Tibial nerve (tissue), 4 donors: ENCODE results near the gene FOXB2. TPM values are rescaled to one million over a fixed set of nuclear protein-coding genes. Genes with fewer than 3 reads are reported as not detected.

Experiments
- DNase-seq, 2 donors: peaks; one replicate each; pipeline ENCODE4 v3.0.0-alpha.2; 2019; ENCODE audit warnings: low spot score in 2 of 2
- H3K27ac ChIP-seq, 4 donors: fragments of 200-600 bp; sonication (generic) in 3 of 4; one replicate each; pipeline ENCODE4 v1.5.1; 2017 to 2019; ENCODE audit warnings: mild to moderate bottlenecking in 1 of 4
- H3K27me3 ChIP-seq, 2 donors: fragments of 200-600 bp; sonication (generic) in 1 of 2; one replicate each; pipeline versions ENCODE4 v1.5.1 to v1.6.0; 2017 to 2019
- H3K36me3 ChIP-seq, 3 donors: fragments of 200-600 bp; sonication (generic); one replicate each; pipeline ENCODE4 v1.5.1; 2018 to 2019
- H3K4me1 ChIP-seq, 4 donors: fragments of 200-600 bp; sonication (generic) in 3 of 4; one replicate each; pipeline ENCODE4 v1.5.1; 2017 to 2019
- H3K4me3 ChIP-seq, 4 donors: fragments of 200-600 bp; sonication (generic) in 3 of 4; one replicate each; pipeline ENCODE4 v1.5.1; 2017 to 2019; ENCODE audit warnings: mild to moderate bottlenecking in 1 of 4, moderate library complexity in 1 of 4
- H3K9me3 ChIP-seq, 4 donors: fragments of 200-600 bp; sonication (generic) in 3 of 4; one replicate each; pipeline ENCODE4 v1.5.1; 2017 to 2019
- CTCF ChIP-seq, 5 experiments: fragments of 200-600 bp in 3 of 5; fragments of 450-650 bp in 2 of 5; sonication (generic) in 3 of 5; IDR thresholded peaks; one replicate each; pipeline ENCODE4 v1.5.1; 2016 to 2019; ENCODE audit warnings: antibody characterized with exemption in 5 of 5, mild to moderate bottlenecking in 3 of 5, moderate library complexity in 2 of 5
- EP300 ChIP-seq, 2 donors: sonication (generic); formaldehyde crosslinking; IDR thresholded peaks; one replicate each; pipeline ENCODE4 v1.6.1; 2017; ENCODE audit warnings: antibody characterized with exemption in 2 of 2, mild to moderate bottlenecking in 1 of 2
- POLR2A ChIP-seq, 2 donors: fragments of 450-650 bp; IDR thresholded peaks; one replicate each; pipeline ENCODE4 v1.6.1; 2017; ENCODE audit warnings: antibody characterized with exemption in 2 of 2, mild to moderate bottlenecking in 2 of 2, moderate library complexity in 2 of 2
- WGBS, 2 donors: methylation state at CpG; one replicate each; pipeline ENCODE4 v1.1.5; 2018; 5-methylcytosine and 5-hydroxymethylcytosine counted together
- total RNA-seq, 4 donors: library from RNA; depleted of rRNA; stranded (reverse); fragments of >200 nt; gene quantifications; one replicate each; pipeline ENCODE4 v1.1.0, GENCODE V29; 2016

FOXB2 gene
- total RNA-seq, 4 donors from 2014 or later: not detected

DNA sequence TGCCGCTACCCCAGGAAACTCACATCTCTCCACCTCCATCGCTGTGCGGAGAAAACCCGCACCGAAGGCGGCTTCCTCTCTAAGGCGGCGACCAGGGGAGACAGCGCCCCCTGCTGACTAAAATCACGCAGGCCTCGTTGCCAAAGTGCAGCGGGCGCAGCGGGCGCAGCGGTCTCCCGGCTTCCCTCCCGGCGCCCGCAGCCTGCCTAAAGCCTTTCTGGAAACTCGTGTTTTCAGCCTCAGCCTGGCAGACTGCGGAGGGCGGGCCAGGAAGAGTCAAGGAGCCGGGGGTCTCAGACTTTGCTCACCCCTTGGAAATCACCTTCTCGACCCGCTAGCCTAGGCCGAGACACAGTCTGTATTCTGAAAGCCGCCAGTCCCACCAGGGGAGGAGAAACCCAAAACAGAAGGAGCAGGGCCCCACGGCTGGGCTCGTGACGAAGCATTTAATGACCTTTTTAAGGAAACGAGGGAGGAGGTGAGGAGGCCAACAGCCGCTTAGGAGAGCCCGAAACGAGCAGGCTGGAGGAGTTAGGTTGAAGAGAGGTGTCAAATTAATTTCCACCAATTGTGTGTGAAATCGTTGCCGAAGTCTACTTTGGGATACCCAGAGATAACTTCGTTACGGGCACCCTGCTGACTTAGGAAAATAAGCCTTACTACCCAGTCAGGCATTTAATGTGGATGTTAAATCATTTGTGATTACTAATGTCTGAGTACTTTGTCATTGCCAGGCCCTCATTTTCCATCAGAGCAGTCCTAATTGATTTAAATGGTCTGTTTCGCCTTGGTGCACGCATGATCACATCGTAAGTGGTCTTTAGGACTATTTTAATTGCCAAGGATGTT lies 7.3 kb upstream of the FOXB2 start:
- no peaks in the 10 kb centered on the region for H3K9me3 ChIP-seq
- no peak overlapping the region for H3K27ac ChIP-seq
- peaks cover 10 to 94% of the 10 kb centered on the region in 2 donors for H3K27me3 ChIP-seq
- H3K4me3 ChIP-seq: no peak overlapping the region
- 19 to 20% methylated on average over 27 to 42 of the region's 42 CpGs for WGBS, 2 donors
- peak; percentile 34 to 47 for DNase-seq
- no peaks in the 10 kb centered on the region for H3K36me3 ChIP-seq
- TF ChIP-seq EP300 (IDR thresholded peaks at IDR 0.05) (no peak), CTCF (IDR thresholded peaks at IDR 0.05) (peak; percentile 54 to 70 (median 65))
- peaks cover 0 to 47% (median 0%) of the 10 kb centered on the region in 4 donors for H3K4me1 ChIP-seq

DNA sequence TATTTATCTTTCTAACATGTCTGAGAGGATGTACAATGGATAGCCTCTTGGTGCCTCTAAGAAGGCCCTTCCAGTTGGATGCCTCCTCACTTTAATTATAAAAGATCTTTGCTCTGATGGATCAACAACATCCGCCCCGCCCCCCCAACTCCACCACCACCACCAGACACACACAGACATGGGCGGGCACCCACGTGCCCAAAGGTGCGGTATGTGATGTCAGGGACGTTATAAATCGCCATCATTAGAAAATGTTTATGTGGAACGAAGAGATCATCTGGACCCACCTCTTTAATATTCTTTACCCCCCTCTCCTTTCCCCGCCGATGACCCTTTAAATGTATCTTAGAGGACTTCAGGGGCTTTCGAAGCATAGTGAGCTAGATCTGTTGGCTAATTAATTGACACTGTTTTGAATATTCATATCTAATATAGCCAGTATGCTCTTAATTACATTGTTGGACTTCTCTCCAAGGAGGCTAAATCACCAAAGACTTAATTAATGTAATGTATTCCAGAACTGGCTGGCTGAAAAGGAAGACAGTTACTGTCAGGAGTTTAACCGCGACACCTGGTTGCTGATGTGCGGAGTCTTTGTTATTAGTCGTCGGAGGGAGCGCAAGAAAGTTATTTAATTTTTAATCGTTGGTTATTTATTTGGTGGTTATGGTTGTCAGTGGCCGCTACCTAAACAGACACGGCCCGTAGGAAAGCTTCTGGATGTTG lies 6.1 kb upstream of the FOXB2 start:
- DNase-seq: no peak
- Histone ChIP-seq H3K27me3 (peaks cover 10 to 100% of the 10 kb centered on the region in 2 donors), H3K9me3 (no peaks in the 10 kb centered on the region), H3K4me1 (peaks cover 0 to 57% (median 2%) of the 10 kb centered on the region in 4 donors), H3K36me3 (no peaks in the 10 kb centered on the region), H3K4me3 (no peak overlapping the region), H3K27ac (no peak overlapping the region)
- TF ChIP-seq EP300 (IDR thresholded peaks at IDR 0.05): peak in 1 of 2 donors; percentile 28
- no peak for TF ChIP-seq POLR2A (IDR thresholded peaks at IDR 0.05)
- no peak for TF ChIP-seq CTCF (IDR thresholded peaks at IDR 0.05)
- WGBS, 2 donors: 13 to 18% methylated on average over 21 of the region's 21 CpGs

DNA sequence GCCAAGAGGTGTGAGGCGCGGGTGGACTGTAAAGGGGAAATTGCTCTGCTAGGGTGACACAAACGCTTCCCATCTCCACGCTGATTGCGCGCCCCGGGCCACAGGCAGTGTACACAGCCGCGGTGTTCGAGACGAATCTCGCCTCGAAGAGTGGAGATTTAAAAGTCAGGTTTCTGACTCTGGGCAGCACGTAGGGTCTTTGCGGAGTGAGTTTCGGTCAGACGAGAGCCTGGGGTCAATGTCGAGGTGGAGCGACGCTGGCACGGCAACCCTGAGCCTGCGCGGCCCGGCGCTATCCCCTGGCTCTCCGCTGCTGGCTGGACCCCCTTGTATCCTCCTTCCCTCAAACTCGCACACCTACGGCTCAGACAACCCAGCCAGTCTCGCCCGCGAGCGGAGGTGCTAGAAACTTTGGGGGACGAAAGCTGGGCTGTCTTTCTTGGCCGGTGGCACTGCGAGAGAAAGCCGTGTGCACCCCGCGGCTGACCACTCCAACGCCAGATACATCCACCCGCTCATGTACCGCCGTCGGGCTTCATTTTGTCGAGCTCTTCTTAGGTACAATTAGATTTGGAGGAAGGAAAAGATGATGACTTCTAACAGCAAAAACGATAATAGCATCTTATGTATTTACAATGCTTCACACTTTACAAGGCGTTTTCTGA lies 5.4 kb upstream of the FOXB2 start:
- Histone ChIP-seq H3K9me3 (no peaks in the 10 kb centered on the region), H3K27ac (no peak overlapping the region), H3K36me3 (no peaks in the 10 kb centered on the region), H3K4me3 (no peak overlapping the region), H3K4me1 (peaks cover 0 to 64% (median 6%) of the 10 kb centered on the region in 4 donors), H3K27me3 (peaks cover 10 to 100% of the 10 kb centered on the region in 2 donors)
- no peak for DNase-seq
- TF ChIP-seq CTCF (IDR thresholded peaks at IDR 0.05): no peak
- no peak for TF ChIP-seq EP300 (IDR thresholded peaks at IDR 0.05)
- no peak for TF ChIP-seq POLR2A (IDR thresholded peaks at IDR 0.05)
- 4% methylated on average over 46 of the region's 46 CpGs for WGBS, 2 donors

GRCh38 chr9:77014597-77015263 lies 4.7 kb upstream of the FOXB2 start:
- no peak overlapping the region for H3K4me3 ChIP-seq
- peaks cover 10 to 100% of the 10 kb centered on the region in 2 donors for H3K27me3 ChIP-seq
- TF ChIP-seq CTCF (IDR thresholded peaks at IDR 0.05): peak in 1 of 5 experiments; percentile 7
- no peak for TF ChIP-seq POLR2A (IDR thresholded peaks at IDR 0.05)
- peaks cover 0 to 70% (median 6%) of the 10 kb centered on the region in 4 donors for H3K4me1 ChIP-seq
- 4 to 5% methylated on average over 12 to 31 of the region's 38 CpGs for WGBS, 2 donors
- H3K27ac ChIP-seq: no peak overlapping the region
- no peak for DNase-seq
- no peaks in the 10 kb centered on the region for H3K36me3 ChIP-seq
- no peaks in the 10 kb centered on the region for H3K9me3 ChIP-seq
